ENCODE results near the gene HLA-DMA. TPM values are rescaled to one million over a fixed set of nuclear protein-coding genes. Genes with fewer than 3 reads are reported as not detected.

The HLA-DMA gene
- total and polyA plus RNA-seq, 9 donors: 5.7 to 162 (median 19.2) TPM

- H3K27me3 ChIP-seq: no peaks in the 10 kb centered on the region
- 87 to 92% (median 91%) methylated on average over 9 of the region's 9 CpGs for WGBS, 3 donors
- no peak for TF ChIP-seq POLR2A (IDR thresholded peaks at IDR 0.05)
- TF ChIP-seq, protein P1, sequence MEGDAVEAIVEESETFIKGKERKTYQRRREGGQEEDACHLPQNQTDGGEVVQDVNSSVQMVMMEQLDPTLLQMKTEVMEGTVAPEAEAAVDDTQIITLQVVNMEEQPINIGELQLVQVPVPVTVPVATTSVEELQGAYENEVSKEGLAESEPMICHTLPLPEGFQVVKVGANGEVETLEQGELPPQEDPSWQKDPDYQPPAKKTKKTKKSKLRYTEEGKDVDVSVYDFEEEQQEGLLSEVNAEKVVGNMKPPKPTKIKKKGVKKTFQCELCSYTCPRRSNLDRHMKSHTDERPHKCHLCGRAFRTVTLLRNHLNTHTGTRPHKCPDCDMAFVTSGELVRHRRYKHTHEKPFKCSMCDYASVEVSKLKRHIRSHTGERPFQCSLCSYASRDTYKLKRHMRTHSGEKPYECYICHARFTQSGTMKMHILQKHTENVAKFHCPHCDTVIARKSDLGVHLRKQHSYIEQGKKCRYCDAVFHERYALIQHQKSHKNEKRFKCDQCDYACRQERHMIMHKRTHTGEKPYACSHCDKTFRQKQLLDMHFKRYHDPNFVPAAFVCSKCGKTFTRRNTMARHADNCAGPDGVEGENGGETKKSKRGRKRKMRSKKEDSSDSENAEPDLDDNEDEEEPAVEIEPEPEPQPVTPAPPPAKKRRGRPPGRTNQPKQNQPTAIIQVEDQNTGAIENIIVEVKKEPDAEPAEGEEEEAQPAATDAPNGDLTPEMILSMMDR (IDR thresholded peaks at IDR 0.05): no peak
- TF ChIP-seq EP300 (IDR thresholded peaks at IDR 0.05): no peak
- intact Hi-C loops (cut with DNase I): no loop called here
- DNase-seq: no peak
- H3K4me1 ChIP-seq (ENCODE audit: insufficient read depth): no peaks in the 10 kb centered on the region
- no peak overlapping the region for H3K4me3 ChIP-seq
- no peaks in the 10 kb centered on the region for H3K9me3 ChIP-seq
- H3K27ac ChIP-seq: no peak overlapping the region
- no peaks in the 10 kb centered on the region for H3K36me3 ChIP-seq
These were observed 40.6 kb upstream of the HLA-DMA start for GRCh38 chr6:32993363-32993973.

GRCh38 chr6:32991972-32992371, 39.1 kb upstream of the HLA-DMA start:
- Histone ChIP-seq H3K4me3 (no peak overlapping the region), H3K9me3 (no peaks in the 10 kb centered on the region), H3K36me3 (no peaks in the 10 kb centered on the region), H3K27ac (no peak overlapping the region), H3K4me1 (ENCODE audit: insufficient read depth) (no peaks in the 10 kb centered on the region), H3K27me3 (no peaks in the 10 kb centered on the region)
- no peak for TF ChIP-seq EP300 (IDR thresholded peaks at IDR 0.05)
- TF ChIP-seq POLR2A (IDR thresholded peaks at IDR 0.05): no peak
- WGBS, 3 donors: 67 to 77% (median 68%) methylated on average over 4 of the region's 4 CpGs
- intact Hi-C loops (cut with DNase I): no loop called here
- DNase-seq: no peak

DNA sequence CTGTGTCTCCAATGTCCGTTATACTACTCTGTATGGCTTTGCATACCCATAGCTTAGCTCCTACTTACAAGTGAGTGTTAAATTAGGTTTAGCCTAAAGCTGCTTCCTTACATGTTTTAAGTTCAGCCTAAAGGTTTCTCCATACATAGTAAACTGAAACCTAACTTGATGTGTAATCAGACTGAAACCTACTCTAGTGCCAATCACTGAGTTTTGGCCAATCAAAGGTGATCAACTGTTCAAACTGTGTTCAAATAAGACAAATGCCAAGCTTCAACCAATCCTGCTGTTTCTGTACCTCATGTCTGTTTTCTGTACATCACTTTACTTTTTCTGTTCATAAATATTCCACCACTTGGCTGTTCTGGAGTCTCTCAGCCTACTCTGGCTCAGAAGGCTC, 36.5 kb upstream of the HLA-DMA start:
- DNase-seq: no peak
- no peaks in the 10 kb centered on the region for H3K36me3 ChIP-seq
- intact Hi-C loops (cut with DNase I): no loop called here
- H3K4me1 ChIP-seq (ENCODE audit: insufficient read depth): no peaks in the 10 kb centered on the region
- no peaks in the 10 kb centered on the region for H3K27me3 ChIP-seq
- H3K9me3 ChIP-seq: no peaks in the 10 kb centered on the region
- no peak overlapping the region for H3K27ac ChIP-seq
- no peak for TF ChIP-seq EP300 (IDR thresholded peaks at IDR 0.05)
- no peak overlapping the region for H3K4me3 ChIP-seq
- 86 to 88% (median 87%) methylated on average over 1 of the region's 1 CpG for WGBS, 3 donors

GRCh38 chr6:32984622-32985389, 31.9 kb upstream of the HLA-DMA start:
- peaks cover 3% of the 10 kb centered on the region for H3K36me3 ChIP-seq
- H3K9me3 ChIP-seq: no peaks in the 10 kb centered on the region
- H3K4me1 ChIP-seq (ENCODE audit: insufficient read depth): peaks cover 1% of the 10 kb centered on the region
- TF ChIP-seq, protein P1 (IDR thresholded peaks at IDR 0.05): peak; percentile 69 to 83 (median 78)
- no peak for TF ChIP-seq EP300 (IDR thresholded peaks at IDR 0.05)
- WGBS, 3 donors: 12 to 14% (median 13%) methylated on average over 9 of the region's 9 CpGs
- H3K27ac ChIP-seq: no peak overlapping the region
- peak; percentile 83 to 93 (median 92) for DNase-seq
- intact Hi-C loops (cut with DNase I): loop anchor here (2.0 to 5.0 kb wide), 5 partner anchors 48 to 100 kb away; no protein-coding TSS in a partner anchor
- no peaks in the 10 kb centered on the region for H3K27me3 ChIP-seq
- H3K4me3 ChIP-seq: no peak overlapping the region

GRCh38 chr6:32983964-32984621, 31.2 kb upstream of the HLA-DMA start:
- DNase-seq: no peak
- WGBS, 3 donors: 23 to 28% (median 25%) methylated on average over 3 of the region's 3 CpGs
- Histone ChIP-seq H3K27me3 (no peaks in the 10 kb centered on the region), H3K9me3 (no peaks in the 10 kb centered on the region), H3K4me1 (ENCODE audit: insufficient read depth) (peaks cover 1% of the 10 kb centered on the region), H3K36me3 (peaks cover 3% of the 10 kb centered on the region), H3K4me3 (no peak overlapping the region), H3K27ac (no peak overlapping the region)
- intact Hi-C loops (cut with DNase I): loop anchor here (2.0 to 5.0 kb wide), 5 partner anchors 47 to 99 kb away; no protein-coding TSS in a partner anchor
- TF ChIP-seq EP300 (IDR thresholded peaks at IDR 0.05): no peak
- TF ChIP-seq, protein P1 (IDR thresholded peaks at IDR 0.05): no peak
- no peak for TF ChIP-seq POLR2A (IDR thresholded peaks at IDR 0.05)
